Heart left ventricle (tissue), 16 donors: ENCODE data around the gene PRR20A. TPM values are rescaled to one million over a fixed set of nuclear protein-coding genes. Genes with fewer than 3 reads are reported as not detected.
A peak's percentile ranks its signal among the peaks of the same experiment; 100 is the strongest.
"Not testable (repeated sequence)": the region's sequence is repeated elsewhere in the genome, so short reads cannot be mapped to it uniquely, and the experiment has no call there.

ENCODE experiments used
- ATAC-seq, 4 donors: fragments of 200-7000 bp; cut with Tn5 transposase; one replicate each; pipeline ENCODE4 v1.9.1; 2020 to 2022; ENCODE audit warnings: moderate library complexity in 4 of 4, mild to moderate bottlenecking in 3 of 4, moderate number of reproducible peaks in 1 of 4
- DNase-seq, 5 donors: peaks; one replicate each; pipeline ENCODE4 v3.0.0-alpha.2; 2020
- H3K27ac ChIP-seq, 12 donors: fragments of 200-600 bp; sonication (generic) in 4 of 12; one replicate each; pipeline versions ENCODE4 v1.5.0 to v1.8.0; 2016 to 2022; ENCODE audit warnings: mild to moderate bottlenecking in 2 of 12
- H3K27me3 ChIP-seq, 9 donors: fragments of 200-600 bp; sonication (generic) in 2 of 9; one replicate each; pipeline versions ENCODE4 v1.5.1 to v1.8.0; 2016 to 2022; ENCODE audit warnings: mild to moderate bottlenecking in 3 of 9
- H3K36me3 ChIP-seq, 9 donors: fragments of 200-600 bp; sonication (generic) in 2 of 9; one replicate each; pipeline versions ENCODE4 v1.5.0 to v1.8.0; 2018 to 2022; ENCODE audit warnings: mild to moderate bottlenecking in 2 of 9
- H3K4me1 ChIP-seq, 12 donors: fragments of 200-600 bp; sonication (generic) in 4 of 12; one replicate each; pipeline versions ENCODE4 v1.5.0 to v1.8.0; 2016 to 2022; ENCODE audit warnings: mild to moderate bottlenecking in 3 of 12
- H3K4me3 ChIP-seq, 12 donors: fragments of 200-600 bp; sonication (generic) in 4 of 12; one replicate each; pipeline versions ENCODE4 v1.5.0 to v1.8.0; 2017 to 2022; ENCODE audit warnings: mild to moderate bottlenecking in 9 of 12, moderate library complexity in 4 of 12
- H3K9me3 ChIP-seq, 12 donors: fragments of 200-600 bp; sonication (generic) in 4 of 12; one replicate each; pipeline versions ENCODE4 v1.5.0 to v1.8.0; 2016 to 2022; ENCODE audit warnings: mild to moderate bottlenecking in 1 of 12
- CTCF ChIP-seq, 12 donors: fragments of 200-600 bp; sonication (generic) in 4 of 12; IDR thresholded peaks; one replicate each; pipeline versions ENCODE4 v1.5.0 to v1.8.0; 2018 to 2022; ENCODE audit warnings: antibody characterized with exemption in 12 of 12, mild to moderate bottlenecking in 5 of 12
- POLR2A ChIP-seq, 2 donors: fragments of 450-650 bp; IDR thresholded peaks; one replicate each; pipeline ENCODE4 v1.6.1; 2017; ENCODE audit warnings: antibody characterized with exemption in 2 of 2, mild to moderate bottlenecking in 2 of 2, moderate library complexity in 2 of 2
- WGBS, 4 donors: extraction: QIAGEN DNeasy Blood & Tissue Kit in 2 of 4; methylation state at CpG; one replicate each; pipeline versions ENCODE4 v1.1.5 to v1.1.7; 2013 to 2018; 5-methylcytosine and 5-hydroxymethylcytosine counted together
- intact Hi-C, 10 donors: fragments of 100-400 bp; cut with DNase I; formaldehyde crosslinking; loops; one replicate each; pipeline versions ENCODE4 v1.11.1 to v1.14.2; 2022
- long read RNA-seq, 3 donors: library from polyadenylated mRNA; unstranded; transcript quantifications; one replicate each; pipeline ENCODE4 v2.0.0, GENCODE V29; 2020 to 2021
- polyA plus RNA-seq, 2 donors: library from polyadenylated mRNA; stranded (reverse); fragments of 200-250 nt; gene quantifications; one replicate each; pipeline ENCODE4 v1.2.3, GENCODE V29; 2013
- total RNA-seq, 9 donors: library from RNA; depleted of rRNA in 2 of 9; stranded (reverse); fragments of >200 nt in 2 of 9; fragmentation: NEBNext Ultra II Directional in 3 of 9; extraction: Animal tissue kit (Norgen Biotek cat#: 25700) in 3 of 9; gene quantifications; one replicate each; pipeline versions ENCODE4 v1.1.0 to v1.2.4, GENCODE V29; 2016 to 2023
- donor health status: ischemic (EF 13 %, LVEDD 7.1; RV severe dilation, severe dysfunction).
- donor health status: healthy with polysubstance abuse.
- donor health status: DM: no; HTN: yes; CAD: no.
- donor health status: DM: no; HTN: no; CAD: no.
- donor health status: ischemic (EF 25% LVEDD 6.9; RV normal size, moderate dysfunction).
- donor health status: ischemic (EF 25% LVEDD 5.7; RV mildly dilated, moderate dysfunction).
- donor health status: healthy.
- donor health status: DM: yes; HTN: yes; CAD: no.
- donor health status: ischemic (EF 35%, LVEDD 5.7; RV mildly dilated, moderate dysfunction).
- donor health status: nonischemic (EF 11% LVEDD 7.7; RV severe dilation, severe dysfunction).
- donor health status: DM: yes; HTN: yes; CAD: no.
- donor health status: PGD.
- donor health status: ischemic (EF 29% LVEDD 5.4; RV normal size, mild dysfunction).
- donor health status: nonischemic (EF 23%, LVEDD 6.1; RV moderate dilation, normal function).

Gene PRR20A
- not detected for total RNA-seq
- polyA plus RNA-seq = not detected
- long read RNA-seq, donor 1 = 0 reads
- long read RNA-seq, donor 2 = 0 reads
- long read RNA-seq, donor 3 = 0 reads

- H3K4me3 ChIP-seq, DNase-seq, intact Hi-C loops, H3K27ac ChIP-seq, ATAC-seq, H3K27me3 ChIP-seq, H3K36me3 ChIP-seq, H3K4me1 ChIP-seq, H3K9me3 ChIP-seq: not testable (repeated sequence)
- 87 to 96% (median 93%) methylated on average over 10 to 16 of the region's 34 CpGs for WGBS, 4 donors
Measured at GRCh38 chr13:57140235-57140968, at the start of gene PRR20A. Gene PRR20A, plus strand, starts transcription at chr13:57140918. Its CDS starts 387 bp downstream, at chr13:57141305.

GRCh38 chr13:57114945-57115344 is 25.8 kb upstream of the PRR20A start:
- Histone ChIP-seq H3K36me3 (no peaks in the 10 kb centered on the region), H3K27ac (no peak overlapping the region), H3K4me1 (peaks cover 0 to 5% (median 0%) of the 10 kb centered on the region in 12 donors), H3K9me3 (peaks cover 0 to 33% (median 0%) of the 10 kb centered on the region in 12 donors), H3K4me3 (no peak overlapping the region), H3K27me3 (no peaks in the 10 kb centered on the region)
- ATAC-seq (no peak), DNase-seq (no peak)
- TF ChIP-seq POLR2A (IDR thresholded peaks at IDR 0.05) (no peak), CTCF (IDR thresholded peaks at IDR 0.05) (no peak)
- intact Hi-C loops = no loop called here
- WGBS, 4 donors = 91 to 92% (median 91%) methylated on average over 4 of the region's 4 CpGs

GRCh38 chr13:57123681-57124080 is 17.0 kb upstream of the PRR20A start:
- ATAC-seq = peak; percentile 99 to 100 (median 100)
- Histone ChIP-seq H3K36me3 (no peaks in the 10 kb centered on the region), H3K4me3 (no peak overlapping the region), H3K4me1 (peaks cover 0 to 13% (median 3%) of the 10 kb centered on the region in 12 donors), H3K9me3 (peaks cover 0 to 7% (median 0%) of the 10 kb centered on the region in 12 donors), H3K27ac (peak overlapping the region in 11 of 12 donors; percentile 10 to 88 (median 77)), H3K27me3 (no peaks in the 10 kb centered on the region)
- DNase-seq = peak; percentile 37 to 75 (median 68)
- TF ChIP-seq POLR2A (IDR thresholded peaks at IDR 0.05) (no peak), CTCF (IDR thresholded peaks at IDR 0.05) (no peak)
- intact Hi-C loops = no loop called here
- 9 to 29% (median 18%) methylated on average over 1 of the region's 1 CpG for WGBS, 4 donors

- H3K36me3 ChIP-seq = no peaks in the 10 kb centered on the region
- no peak for TF ChIP-seq POLR2A (IDR thresholded peaks at IDR 0.05)
- TF ChIP-seq CTCF (IDR thresholded peaks at IDR 0.05) = no peak
- no peak for ATAC-seq
- no peak for DNase-seq
- WGBS, 4 donors = 77 to 82% (median 78%) methylated on average over 6 of the region's 6 CpGs
- no peaks in the 10 kb centered on the region for H3K27me3 ChIP-seq
- H3K4me1 ChIP-seq = peaks cover 0 to 5% (median 0%) of the 10 kb centered on the region in 12 donors
- no peak overlapping the region for H3K4me3 ChIP-seq
- H3K27ac ChIP-seq = no peak overlapping the region
- intact Hi-C loops = no loop called here
- peaks cover 0 to 14% (median 0%) of the 10 kb centered on the region in 12 donors for H3K9me3 ChIP-seq
Measured at GRCh38 chr13:57128909-57129308, 11.8 kb upstream of the PRR20A start.
